HUES48 (cell line): Measurements from ENCODE around the gene TTC34.
"Not testable (repeated sequence)": the region's sequence is repeated elsewhere in the genome, so short reads cannot be mapped to it uniquely, and the experiment has no call there.

Source experiments
- H3K27ac ChIP-seq: one replicate; pipeline ENCODE4 v1.7.0; 2013; ENCODE audit warnings: low read depth, low read length, inconsistent platforms
- H3K27me3 ChIP-seq: 2 replicates; pipeline ENCODE4 v1.6.1; 2013; ENCODE audit warnings: mild to moderate bottlenecking, low read length; ENCODE audit not compliant: control insufficient read depth, insufficient read depth
- H3K36me3 ChIP-seq: 2 replicates; pipeline ENCODE4 v1.6.1; 2013; ENCODE audit warnings: low read length; ENCODE audit not compliant: control insufficient read depth, insufficient read depth
- H3K4me1 ChIP-seq: 2 replicates; pipeline ENCODE4 v1.6.1; 2013; ENCODE audit warnings: mild to moderate bottlenecking, low read length; ENCODE audit not compliant: control insufficient read depth, insufficient read depth
- H3K4me3 ChIP-seq: 2 replicates; pipeline ENCODE4 v1.5.1; 2013; ENCODE audit warnings: mild to moderate bottlenecking, low read depth, low read length
- H3K9ac ChIP-seq: 2 replicates; pipeline ENCODE4 v1.6.1; 2013; ENCODE audit warnings: mild to moderate bottlenecking, low read depth, low read length, moderate library complexity
- H3K9me3 ChIP-seq: 2 replicates; pipeline ENCODE4 v1.6.1; 2013; ENCODE audit warnings: low read length; ENCODE audit not compliant: control insufficient read depth, insufficient read depth

TTC34 gene

DNA sequence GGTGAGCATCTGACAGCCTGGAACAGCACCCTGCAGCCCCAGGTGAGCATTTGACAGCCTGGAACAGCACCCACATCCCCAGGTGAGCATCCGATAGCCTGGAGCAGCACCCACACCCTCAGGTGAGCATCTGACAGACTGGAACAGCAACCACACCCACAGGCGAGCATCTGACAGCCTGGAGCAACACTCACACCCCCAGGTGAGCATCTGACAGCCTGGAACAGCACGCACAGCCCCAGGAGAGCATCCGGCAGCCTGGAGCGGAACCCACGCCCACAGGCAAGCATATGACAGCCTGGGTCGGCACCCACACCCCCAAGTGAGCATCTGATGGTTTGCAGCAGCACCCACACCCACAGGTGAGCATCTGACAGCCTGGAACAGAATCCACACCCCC, 117.5 kb downstream of the TTC34 start:
- not testable (repeated sequence) for H3K4me1 ChIP-seq, H3K27me3 ChIP-seq, H3K4me3 ChIP-seq, H3K9ac ChIP-seq, H3K9me3 ChIP-seq, H3K27ac ChIP-seq, H3K36me3 ChIP-seq

DNA sequence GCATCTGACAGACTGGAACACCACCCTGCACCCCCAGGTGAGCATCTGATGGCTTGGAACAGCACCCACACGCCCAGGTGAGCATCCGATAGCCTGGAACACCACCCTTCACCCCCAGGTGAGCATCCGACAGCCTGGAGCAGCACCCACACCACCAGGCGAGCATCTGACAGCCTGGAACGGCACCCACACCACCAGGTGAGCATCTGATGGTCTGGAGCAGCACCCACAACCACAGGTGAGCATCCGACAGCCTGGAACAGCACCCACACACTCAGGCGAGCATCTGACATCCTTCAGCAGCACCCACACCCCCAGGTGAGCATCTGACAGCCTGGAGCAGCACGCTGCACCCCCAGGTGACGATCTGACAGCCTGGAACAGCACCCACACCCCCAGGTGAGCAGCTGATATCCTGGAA, 118.2 kb downstream of the TTC34 start:
- H3K4me1 ChIP-seq, H3K36me3 ChIP-seq, H3K27ac ChIP-seq, H3K27me3 ChIP-seq, H3K4me3 ChIP-seq, H3K9me3 ChIP-seq, H3K9ac ChIP-seq: not testable (repeated sequence)

- not testable (repeated sequence) for H3K9me3 ChIP-seq, H3K4me1 ChIP-seq, H3K27ac ChIP-seq, H3K36me3 ChIP-seq, H3K4me3 ChIP-seq, H3K9ac ChIP-seq, H3K27me3 ChIP-seq
These were observed 118.6 kb downstream of the TTC34 start for GRCh38 chr1:2682879-2683278.

- H3K27me3 ChIP-seq, H3K27ac ChIP-seq, H3K36me3 ChIP-seq, H3K9me3 ChIP-seq, H3K4me3 ChIP-seq, H3K9ac ChIP-seq, H3K4me1 ChIP-seq: not testable (repeated sequence)
These were observed 124.8 kb downstream of the TTC34 start for GRCh38 chr1:2676726-2677125.

GRCh38 chr1:2671656-2672055, 129.8 kb downstream of the TTC34 start:
- H3K9ac ChIP-seq, H3K27ac ChIP-seq, H3K4me1 ChIP-seq, H3K4me3 ChIP-seq, H3K9me3 ChIP-seq, H3K36me3 ChIP-seq, H3K27me3 ChIP-seq: not testable (repeated sequence)

- H3K4me1 ChIP-seq, H3K27me3 ChIP-seq, H3K9ac ChIP-seq, H3K4me3 ChIP-seq, H3K36me3 ChIP-seq, H3K27ac ChIP-seq: not testable (repeated sequence)
- H3K9me3 ChIP-seq = peaks cover 11% of the 10 kb centered on the region
These were observed 141.7 kb downstream of the TTC34 start for GRCh38 chr1:2659806-2660205.

DNA sequence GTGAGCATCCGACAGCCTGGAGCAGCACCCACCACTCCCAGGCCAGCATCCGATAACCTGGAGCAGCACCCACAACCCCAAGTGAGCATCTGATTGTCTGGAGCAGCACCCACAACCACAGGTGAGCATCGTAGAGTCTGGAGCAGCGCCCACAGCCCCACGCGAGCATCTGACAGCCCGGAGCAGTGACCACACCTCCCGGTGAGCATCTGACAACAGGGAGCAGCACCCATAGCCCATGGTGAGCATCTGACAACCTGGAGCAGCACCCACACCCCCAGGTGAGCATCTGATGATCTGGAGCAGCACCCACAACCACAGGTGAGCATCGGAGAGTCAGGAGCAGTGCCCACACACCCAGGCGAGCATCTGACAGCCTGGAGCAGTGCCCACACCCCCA, 143.6 kb downstream of the TTC34 start:
- not testable (repeated sequence) for H3K4me3 ChIP-seq, H3K27ac ChIP-seq, H3K36me3 ChIP-seq, H3K4me1 ChIP-seq, H3K9ac ChIP-seq, H3K27me3 ChIP-seq
- H3K9me3 ChIP-seq = peaks cover 30% of the 10 kb centered on the region

GRCh38 chr1:2657124-2657523, 144.4 kb downstream of the TTC34 start:
- not testable (repeated sequence) for H3K27ac ChIP-seq, H3K4me1 ChIP-seq, H3K4me3 ChIP-seq, H3K27me3 ChIP-seq, H3K36me3 ChIP-seq, H3K9ac ChIP-seq
- peaks cover 38% of the 10 kb centered on the region for H3K9me3 ChIP-seq

- H3K27me3 ChIP-seq, H3K9ac ChIP-seq, H3K27ac ChIP-seq, H3K4me1 ChIP-seq, H3K4me3 ChIP-seq, H3K36me3 ChIP-seq: not testable (repeated sequence)
- peaks cover 51% of the 10 kb centered on the region for H3K9me3 ChIP-seq
These were observed 145.7 kb downstream of the TTC34 start for GRCh38 chr1:2655598-2656434.

- H3K36me3 ChIP-seq, H3K9ac ChIP-seq, H3K4me1 ChIP-seq, H3K27me3 ChIP-seq, H3K27ac ChIP-seq, H3K4me3 ChIP-seq: not testable (repeated sequence)
- peaks cover 58% of the 10 kb centered on the region for H3K9me3 ChIP-seq
These were observed 147.0 kb downstream of the TTC34 start for GRCh38 chr1:2654443-2654948.

DNA sequence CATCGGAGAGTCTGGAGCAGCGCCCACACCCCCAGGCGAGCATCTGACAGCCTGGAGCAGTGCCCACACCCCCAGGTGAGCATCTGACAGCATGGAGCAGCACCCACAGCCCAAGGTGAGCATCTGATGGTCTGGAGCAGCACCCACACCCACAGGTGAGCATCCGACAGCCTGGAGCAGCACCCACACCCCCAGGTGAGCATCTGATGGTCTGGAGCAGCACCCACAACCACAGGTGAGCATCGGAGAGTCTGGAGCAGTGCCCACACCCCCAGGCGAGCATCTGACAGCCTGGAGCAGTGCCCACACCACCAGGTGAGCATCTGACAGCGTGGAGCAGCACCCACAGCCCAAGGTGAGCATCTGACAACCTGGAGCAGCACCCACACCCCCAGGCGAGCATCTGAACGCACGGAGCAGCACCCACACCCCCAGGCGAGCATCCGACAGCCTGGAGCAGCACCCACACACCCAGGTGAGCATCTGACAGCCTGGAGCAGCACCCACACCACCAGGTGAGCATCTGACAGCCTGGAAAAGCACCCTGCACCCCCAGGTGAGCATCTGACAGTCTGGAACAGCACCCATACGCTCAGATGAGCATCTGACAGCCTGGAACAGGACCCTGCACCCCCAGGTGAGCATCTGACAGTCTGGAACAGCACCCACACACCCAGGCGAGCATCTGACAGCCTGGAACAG, 147.6 kb downstream of the TTC34 start:
- H3K9me3 ChIP-seq = peaks cover 64% of the 10 kb centered on the region
- not testable (repeated sequence) for H3K4me1 ChIP-seq, H3K36me3 ChIP-seq, H3K4me3 ChIP-seq, H3K27ac ChIP-seq, H3K9ac ChIP-seq, H3K27me3 ChIP-seq
